ENCODE data around the gene INCA1. TPM values are rescaled to one million over a fixed set of nuclear protein-coding genes. Genes with fewer than 3 reads are reported as not detected.
"Not testable (repeated sequence)": the region's sequence is repeated elsewhere in the genome, so short reads cannot be mapped to it uniquely, and the experiment has no call there.

Gene INCA1
- total RNA-seq, 6 donors from 2014 or later = 1.4 to 32.5 (median 3.1) TPM

DNA sequence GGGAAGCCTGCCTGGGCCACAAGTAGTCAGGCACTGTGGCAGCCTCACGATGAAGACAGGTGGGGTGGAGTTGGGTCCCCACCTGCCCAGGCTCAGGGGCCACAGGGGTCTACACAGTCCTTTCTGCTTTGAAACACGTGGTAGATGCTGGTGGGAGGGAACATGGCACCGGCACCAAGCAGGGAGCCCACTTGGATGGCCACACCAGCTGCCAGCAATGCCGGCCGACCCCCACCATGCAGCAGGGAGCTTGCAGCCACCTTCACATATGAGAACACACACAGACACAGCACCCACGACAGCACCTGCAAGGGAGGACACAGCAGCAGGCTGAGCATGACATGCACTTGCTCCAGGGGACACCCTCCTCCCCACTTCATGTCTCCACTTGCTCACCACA lies 35.5 kb upstream of the INCA1 start:
- Histone ChIP-seq H3K4me3 (no peak overlapping the region), H3K36me3 (no peaks in the 10 kb centered on the region), H3K27ac (no peak overlapping the region), H3K4me1 (peaks cover 8 to 24% (median 10%) of the 10 kb centered on the region in 4 donors), H3K9me3 (no peaks in the 10 kb centered on the region), H3K27me3 (peaks cover 0 to 6% (median 1%) of the 10 kb centered on the region in 4 donors)
- no peak for ATAC-seq (ENCODE audit: low FRiP score in 2 of 2)
- DNase-seq = no peak
- 89 to 90% methylated on average over 6 of the region's 6 CpGs for WGBS, 2 donors
- TF ChIP-seq, protein P1, sequence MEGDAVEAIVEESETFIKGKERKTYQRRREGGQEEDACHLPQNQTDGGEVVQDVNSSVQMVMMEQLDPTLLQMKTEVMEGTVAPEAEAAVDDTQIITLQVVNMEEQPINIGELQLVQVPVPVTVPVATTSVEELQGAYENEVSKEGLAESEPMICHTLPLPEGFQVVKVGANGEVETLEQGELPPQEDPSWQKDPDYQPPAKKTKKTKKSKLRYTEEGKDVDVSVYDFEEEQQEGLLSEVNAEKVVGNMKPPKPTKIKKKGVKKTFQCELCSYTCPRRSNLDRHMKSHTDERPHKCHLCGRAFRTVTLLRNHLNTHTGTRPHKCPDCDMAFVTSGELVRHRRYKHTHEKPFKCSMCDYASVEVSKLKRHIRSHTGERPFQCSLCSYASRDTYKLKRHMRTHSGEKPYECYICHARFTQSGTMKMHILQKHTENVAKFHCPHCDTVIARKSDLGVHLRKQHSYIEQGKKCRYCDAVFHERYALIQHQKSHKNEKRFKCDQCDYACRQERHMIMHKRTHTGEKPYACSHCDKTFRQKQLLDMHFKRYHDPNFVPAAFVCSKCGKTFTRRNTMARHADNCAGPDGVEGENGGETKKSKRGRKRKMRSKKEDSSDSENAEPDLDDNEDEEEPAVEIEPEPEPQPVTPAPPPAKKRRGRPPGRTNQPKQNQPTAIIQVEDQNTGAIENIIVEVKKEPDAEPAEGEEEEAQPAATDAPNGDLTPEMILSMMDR (IDR thresholded peaks at IDR 0.05) = no peak
- TF ChIP-seq EP300 (IDR thresholded peaks at IDR 0.05) (no peak), POLR2A (IDR thresholded peaks at IDR 0.05) (no peak), POLR2AphosphoS5 (IDR thresholded peaks at IDR 0.05) (no peak)

DNA sequence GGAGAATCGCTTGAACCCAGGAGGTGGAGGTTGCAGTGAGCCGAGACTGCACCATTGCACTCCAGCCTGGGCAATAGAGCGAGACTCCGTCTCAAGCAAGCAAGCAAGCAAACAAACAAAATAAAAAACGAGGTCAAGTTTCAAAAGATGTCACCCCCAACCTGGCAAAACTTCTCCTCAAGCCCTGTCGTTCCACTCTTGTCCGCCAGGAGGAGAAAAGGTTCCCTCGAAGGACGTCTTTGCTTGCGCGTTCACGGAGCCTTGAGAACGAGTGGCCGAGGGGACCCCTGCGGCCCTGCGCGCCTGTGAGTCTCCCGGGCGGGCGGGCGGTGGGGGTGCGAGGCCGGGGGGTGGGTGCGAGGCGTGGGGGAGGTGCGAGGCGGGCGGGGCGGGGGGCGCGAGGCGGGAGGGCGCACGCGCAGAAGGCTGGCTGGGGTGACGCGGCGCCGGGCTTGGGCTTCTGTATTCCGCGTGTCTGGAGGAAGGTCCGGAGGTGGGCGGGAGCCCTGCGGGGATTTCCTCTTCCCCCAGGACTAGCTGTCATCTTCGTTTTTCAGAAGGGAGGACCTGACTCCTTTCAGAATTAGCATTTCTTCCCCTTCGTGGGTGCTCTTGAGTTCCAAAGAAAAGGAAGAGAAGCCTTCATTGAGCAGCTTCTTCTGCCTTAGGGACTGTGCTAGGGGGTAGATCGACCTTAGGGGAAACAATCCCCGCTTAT lies 34.2 kb upstream of the INCA1 start:
- no peaks in the 10 kb centered on the region for H3K9me3 ChIP-seq
- peaks cover 0 to 6% (median 1%) of the 10 kb centered on the region in 4 donors for H3K27me3 ChIP-seq
- DNase-seq (peak; percentile 81 to 93), ATAC-seq (ENCODE audit: low FRiP score in 2 of 2) (peak; percentile 82 to 94)
- peak overlapping the region; percentile 18 to 60 (median 53) for H3K4me3 ChIP-seq
- peak overlapping the region; percentile 53 to 82 (median 68) for H3K27ac ChIP-seq
- TF ChIP-seq, protein P1 (IDR thresholded peaks at IDR 0.05) = peak; percentile 77 to 89 (median 84)
- TF ChIP-seq EP300 (IDR thresholded peaks at IDR 0.05) = no peak
- WGBS, 2 donors = 7 to 10% methylated on average over 15 to 24 of the region's 48 CpGs
- H3K4me1 ChIP-seq = peaks cover 8 to 24% (median 10%) of the 10 kb centered on the region in 4 donors
- H3K36me3 ChIP-seq = no peaks in the 10 kb centered on the region

DNA sequence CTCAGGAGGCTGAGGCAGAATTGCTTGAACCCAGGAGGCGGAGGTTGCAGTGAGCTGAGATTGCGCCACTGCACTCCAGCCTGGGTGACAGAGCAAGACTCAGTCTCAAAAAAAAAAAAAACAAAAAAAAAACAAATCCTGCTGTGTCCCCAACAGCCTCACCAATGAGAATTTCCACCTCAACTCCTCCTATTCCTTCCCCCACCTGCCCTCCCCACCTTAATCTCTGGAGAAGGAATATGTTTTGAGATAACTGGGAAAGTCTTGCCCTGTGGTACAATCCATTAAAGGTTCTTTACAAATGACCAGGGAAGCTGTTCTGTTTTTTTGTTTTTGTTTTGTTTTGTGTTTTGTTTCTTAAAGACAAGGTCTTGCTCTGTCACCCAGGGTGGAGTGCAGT lies 32.8 kb upstream of the INCA1 start:
- H3K27me3 ChIP-seq; ATAC-seq (ENCODE audit: low FRiP score in 2 of 2); H3K4me3 ChIP-seq; H3K27ac ChIP-seq; H3K36me3 ChIP-seq; H3K9me3 ChIP-seq; DNase-seq: not testable (repeated sequence)
- H3K4me1 ChIP-seq = peaks cover 7 to 26% (median 15%) of the 10 kb centered on the region in 4 donors
- WGBS, 2 donors = 49 to 93% methylated on average over 2 of the region's 2 CpGs

DNA sequence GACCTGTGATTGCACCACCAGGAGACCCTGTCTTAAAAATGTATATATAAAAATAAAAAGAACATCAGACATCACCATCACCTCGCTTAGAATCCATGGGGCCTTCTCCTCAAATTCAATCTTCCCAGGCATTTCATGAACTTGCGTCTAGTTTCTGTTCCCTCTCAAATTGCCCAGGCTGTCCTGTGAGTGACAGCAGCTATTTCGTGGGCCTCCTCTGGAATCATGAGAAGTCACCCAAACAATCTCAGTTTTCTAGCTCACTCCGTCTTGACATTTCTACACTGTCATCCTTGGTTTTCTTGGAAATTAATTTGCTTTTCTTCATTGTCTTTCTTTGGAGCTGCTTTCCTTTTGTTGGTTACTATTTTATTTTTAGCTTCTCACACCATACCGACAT lies 30.6 kb upstream of the INCA1 start:
- H3K9me3 ChIP-seq = no peaks in the 10 kb centered on the region
- WGBS, 2 donors = 70 to 85% methylated on average over 5 of the region's 5 CpGs
- TF ChIP-seq EP300 (IDR thresholded peaks at IDR 0.05) = no peak
- no peak for TF ChIP-seq POLR2A (IDR thresholded peaks at IDR 0.05)
- TF ChIP-seq, protein P1 (IDR thresholded peaks at IDR 0.05) = no peak
- no peak for TF ChIP-seq POLR2AphosphoS5 (IDR thresholded peaks at IDR 0.05)
- peaks cover 4 to 36% (median 18%) of the 10 kb centered on the region in 4 donors for H3K4me1 ChIP-seq
- H3K4me3 ChIP-seq = no peak overlapping the region
- no peak for ATAC-seq (ENCODE audit: low FRiP score in 2 of 2)
- H3K27me3 ChIP-seq = no peaks in the 10 kb centered on the region
- DNase-seq = no peak
- no peak overlapping the region for H3K27ac ChIP-seq
- H3K36me3 ChIP-seq = peaks cover 7 to 12% (median 11%) of the 10 kb centered on the region in 4 donors

DNA sequence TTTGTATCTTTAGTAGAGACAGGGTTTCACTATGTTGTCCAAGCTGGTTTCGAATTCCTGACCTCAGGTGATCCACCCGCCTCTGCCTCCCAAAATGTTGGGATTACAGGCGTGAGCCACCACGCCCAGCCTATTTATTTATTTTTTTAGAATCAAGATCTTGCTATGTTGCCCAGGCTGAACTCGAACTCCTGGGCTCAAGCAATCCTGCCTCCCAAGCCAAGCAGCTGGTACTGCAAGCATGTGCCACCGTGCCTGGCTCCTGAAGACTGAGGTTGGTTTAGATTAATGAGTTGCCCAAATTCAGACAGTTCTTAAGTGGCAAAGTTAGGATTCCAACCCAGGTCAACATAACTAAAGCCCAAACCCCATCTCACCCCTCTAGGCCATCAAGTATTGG lies 30.0 kb upstream of the INCA1 start:
- 88 to 92% methylated on average over 6 of the region's 6 CpGs for WGBS, 2 donors
- ATAC-seq (ENCODE audit: low FRiP score in 2 of 2) (no peak), DNase-seq (no peak)
- H3K27ac ChIP-seq = no peak overlapping the region
- peaks cover 13 to 18% (median 18%) of the 10 kb centered on the region in 4 donors for H3K36me3 ChIP-seq
- TF ChIP-seq EP300 (IDR thresholded peaks at IDR 0.05) (no peak), POLR2AphosphoS5 (IDR thresholded peaks at IDR 0.05) (no peak), POLR2A (IDR thresholded peaks at IDR 0.05) (no peak)
- TF ChIP-seq, protein P1 (IDR thresholded peaks at IDR 0.05) = no peak
- peaks cover 4 to 36% (median 18%) of the 10 kb centered on the region in 4 donors for H3K4me1 ChIP-seq
- no peaks in the 10 kb centered on the region for H3K27me3 ChIP-seq
- no peaks in the 10 kb centered on the region for H3K9me3 ChIP-seq
- H3K4me3 ChIP-seq = no peak overlapping the region

All from upper lobe of left lung (tissue), 6 donors.